Measurements from ENCODE around the gene ACER1.

Gene ACER1

GRCh38 chr19:6273701-6274601, 59.5 kb downstream of the ACER1 start:
- H3K9me3 ChIP-seq (ENCODE audit: insufficient read depth, low read depth, low read length): no peaks in the 10 kb centered on the region
- peaks cover 99% of the 10 kb centered on the region for H3K79me2 ChIP-seq (ENCODE audit: insufficient read depth, low read length)
- no peak overlapping the region for H3K4me3 ChIP-seq (ENCODE audit: low read length, poor library complexity, severe bottlenecking)
- H3K9ac ChIP-seq (ENCODE audit: low read depth, low read length, poor library complexity, severe bottlenecking): no peak overlapping the region
- H3K27me3 ChIP-seq (ENCODE audit: insufficient read depth, low read length, poor library complexity, severe bottlenecking): no peaks in the 10 kb centered on the region
- H3K4me1 ChIP-seq (ENCODE audit: insufficient read depth, low read length, poor library complexity, severe bottlenecking): peaks cover 41% of the 10 kb centered on the region
- no peak overlapping the region for H3K4me2 ChIP-seq (ENCODE audit: low read depth, low read length, poor library complexity, severe bottlenecking)
- H4K20me1 ChIP-seq (ENCODE audit: insufficient read depth, low read length, poor library complexity, severe bottlenecking): peaks cover 72% of the 10 kb centered on the region
- TF ChIP-seq CTCF (conservative IDR thresholded peaks at IDR 0.05; ENCODE audit: low read length) (no peak), EZH2phosphoT487 (IDR thresholded peaks at IDR 0.05; ENCODE audit: borderline replicate concordance) (no peak)
- no peaks in the 10 kb centered on the region for H3F3A ChIP-seq (ENCODE audit: low read depth)
- peaks cover 18% of the 10 kb centered on the region; the same call in 1 of the 2 replicates for H3K36me3 ChIP-seq (ENCODE audit: insufficient read depth, low read length)
- H3K9me2 ChIP-seq (replicated peaks; ENCODE audit: low read depth, low read length): no peaks in the 10 kb centered on the region
- H2AFZ ChIP-seq (ENCODE audit: low read length): no peak overlapping the region

- H3K4me3 ChIP-seq (ENCODE audit: low read length, poor library complexity, severe bottlenecking): no peak overlapping the region
- H3K4me1 ChIP-seq (ENCODE audit: insufficient read depth, low read length, poor library complexity, severe bottlenecking): peaks cover 32% of the 10 kb centered on the region
- H2AFZ ChIP-seq (ENCODE audit: low read length): no peak overlapping the region
- TF ChIP-seq EZH2phosphoT487 (IDR thresholded peaks at IDR 0.05; ENCODE audit: borderline replicate concordance) (no peak), CTCF (conservative IDR thresholded peaks at IDR 0.05; ENCODE audit: low read length) (no peak)
- peaks cover 99% of the 10 kb centered on the region for H3K79me2 ChIP-seq (ENCODE audit: insufficient read depth, low read length)
- H3K9me2 ChIP-seq (replicated peaks; ENCODE audit: low read depth, low read length): no peaks in the 10 kb centered on the region
- no peaks in the 10 kb centered on the region for H3K27me3 ChIP-seq (ENCODE audit: insufficient read depth, low read length, poor library complexity, severe bottlenecking)
- no peaks in the 10 kb centered on the region for H3F3A ChIP-seq (ENCODE audit: low read depth)
- no peaks in the 10 kb centered on the region for H3K9me3 ChIP-seq (ENCODE audit: insufficient read depth, low read depth, low read length)
- H4K20me1 ChIP-seq (ENCODE audit: insufficient read depth, low read length, poor library complexity, severe bottlenecking): peaks cover 63% of the 10 kb centered on the region
- H3K4me2 ChIP-seq (ENCODE audit: low read depth, low read length, poor library complexity, severe bottlenecking): no peak overlapping the region
- H3K9ac ChIP-seq (ENCODE audit: low read depth, low read length, poor library complexity, severe bottlenecking): no peak overlapping the region
- peaks cover 26% of the 10 kb centered on the region; the same call in 1 of the 2 replicates for H3K36me3 ChIP-seq (ENCODE audit: insufficient read depth, low read length)
These were observed 60.4 kb downstream of the ACER1 start for GRCh38 chr19:6272913-6273600.

- Histone ChIP-seq H4K20me1 (ENCODE audit: insufficient read depth, low read length, poor library complexity, severe bottlenecking) (peaks cover 57% of the 10 kb centered on the region), H3K27me3 (ENCODE audit: insufficient read depth, low read length, poor library complexity, severe bottlenecking) (no peaks in the 10 kb centered on the region), H3K79me2 (ENCODE audit: insufficient read depth, low read length) (peaks cover 99% of the 10 kb centered on the region), H3K9me3 (ENCODE audit: insufficient read depth, low read depth, low read length) (no peaks in the 10 kb centered on the region), H3K4me2 (ENCODE audit: low read depth, low read length, poor library complexity, severe bottlenecking) (no peak overlapping the region), H3K36me3 (ENCODE audit: insufficient read depth, low read length) (peaks cover 33% of the 10 kb centered on the region; the same call in 1 of the 2 replicates), H2AFZ (ENCODE audit: low read length) (no peak overlapping the region), H3K9ac (ENCODE audit: low read depth, low read length, poor library complexity, severe bottlenecking) (no peak overlapping the region), H3K9me2 (replicated peaks; ENCODE audit: low read depth, low read length) (no peaks in the 10 kb centered on the region), H3K4me1 (ENCODE audit: insufficient read depth, low read length, poor library complexity, severe bottlenecking) (peaks cover 25% of the 10 kb centered on the region), H3F3A (ENCODE audit: low read depth) (no peaks in the 10 kb centered on the region), H3K4me3 (ENCODE audit: low read length, poor library complexity, severe bottlenecking) (no peak overlapping the region)
- TF ChIP-seq CTCF (conservative IDR thresholded peaks at IDR 0.05; ENCODE audit: low read length) (no peak), EZH2phosphoT487 (IDR thresholded peaks at IDR 0.05; ENCODE audit: borderline replicate concordance) (no peak)
These were observed 61.0 kb downstream of the ACER1 start for GRCh38 chr19:6272411-6272791.
